Stimulated activated naive CD4-positive, alpha-beta T cell (primary cell): ENCODE measurements around the gene ABLIM2.

Source experiments
- DNase-seq, 6 experiments: peaks; one replicate each; lab custom pipeline; 2025; lab: John Stamatoyannopoulos, UW

ABLIM2 gene

DNA sequence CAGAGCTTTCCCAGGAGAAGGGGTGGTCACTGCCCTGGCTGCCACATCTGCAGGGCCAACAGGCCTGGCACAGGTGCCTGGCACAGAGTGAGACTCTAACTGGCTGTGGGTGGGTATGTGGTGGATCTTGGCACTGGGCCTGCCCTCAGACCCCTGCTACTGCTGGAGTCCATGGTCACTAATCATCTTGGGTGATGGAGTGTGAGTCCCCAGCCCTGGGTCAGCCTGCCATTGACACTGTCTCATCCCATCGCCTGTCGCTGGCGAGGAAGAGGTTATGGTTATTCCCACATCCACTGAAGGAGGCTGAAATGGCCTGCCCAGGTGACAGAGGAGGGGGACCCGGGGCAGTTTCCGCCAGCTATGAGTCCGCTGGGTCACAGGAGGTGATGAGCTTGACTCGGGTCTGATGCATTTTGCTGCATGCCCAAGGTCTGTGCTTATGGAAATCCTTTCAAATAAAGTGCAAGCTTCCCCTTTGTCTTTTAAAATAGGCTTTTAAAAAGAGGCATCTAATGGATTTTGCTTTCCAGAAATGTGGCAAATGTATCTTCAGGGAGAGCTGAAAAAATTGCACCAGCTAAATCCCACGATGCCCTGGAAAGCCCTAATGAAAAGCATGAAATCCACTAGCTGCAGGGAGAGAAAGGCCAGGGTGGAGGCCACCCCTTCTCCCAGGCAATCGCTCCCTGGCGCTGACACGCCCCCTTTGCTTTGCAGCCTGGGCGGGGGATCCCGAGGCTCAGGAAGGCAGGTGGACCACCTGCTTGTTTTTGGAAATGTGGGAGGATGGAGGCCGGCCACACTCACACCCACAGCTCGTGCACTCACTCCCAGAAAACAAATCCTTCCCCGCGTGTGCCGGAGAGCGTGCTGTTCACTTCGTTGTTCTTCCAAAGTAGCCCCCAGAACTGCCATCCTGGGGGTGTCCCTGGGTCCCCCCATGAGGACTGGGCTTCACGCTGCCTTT, 54.9 kb downstream of the ABLIM2 start:
- DNase-seq, result no peak

DNA sequence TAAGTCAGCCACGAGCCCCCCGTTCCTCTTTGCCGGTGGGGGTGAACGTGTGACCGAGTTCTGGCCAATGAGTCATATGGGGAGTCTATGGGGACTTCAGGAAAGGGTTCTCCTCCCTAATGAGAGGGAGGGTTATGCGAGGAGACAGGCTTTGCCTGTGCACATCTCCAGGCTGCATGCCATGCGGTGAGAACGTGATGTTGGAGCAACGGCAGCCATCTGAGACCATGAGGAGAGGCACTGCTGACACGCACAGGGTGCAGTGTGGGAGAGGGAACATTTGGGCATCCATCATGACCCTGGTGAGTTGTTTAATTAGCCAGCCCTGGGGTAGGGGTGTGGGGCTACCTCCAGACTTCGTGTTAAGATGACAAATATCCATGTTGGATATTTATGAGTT, 55.8 kb downstream of the ABLIM2 start:
- DNase-seq, result no peak

DNA sequence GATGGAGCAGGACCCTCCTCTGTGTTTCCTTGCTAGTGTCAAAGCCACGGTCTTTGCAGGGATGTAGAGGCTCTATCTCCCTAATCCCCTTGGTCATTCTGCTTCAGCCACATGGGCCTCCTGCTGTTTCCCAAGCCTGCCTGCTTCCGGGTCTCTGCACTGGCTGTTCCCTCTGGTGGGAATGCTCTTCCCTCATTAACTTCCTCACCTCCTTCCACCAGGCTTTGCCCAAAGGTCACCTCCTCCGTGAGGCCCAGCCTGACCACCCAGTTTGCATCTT, 56.6 kb downstream of the ABLIM2 start:
- DNase-seq, result no peak

DNA sequence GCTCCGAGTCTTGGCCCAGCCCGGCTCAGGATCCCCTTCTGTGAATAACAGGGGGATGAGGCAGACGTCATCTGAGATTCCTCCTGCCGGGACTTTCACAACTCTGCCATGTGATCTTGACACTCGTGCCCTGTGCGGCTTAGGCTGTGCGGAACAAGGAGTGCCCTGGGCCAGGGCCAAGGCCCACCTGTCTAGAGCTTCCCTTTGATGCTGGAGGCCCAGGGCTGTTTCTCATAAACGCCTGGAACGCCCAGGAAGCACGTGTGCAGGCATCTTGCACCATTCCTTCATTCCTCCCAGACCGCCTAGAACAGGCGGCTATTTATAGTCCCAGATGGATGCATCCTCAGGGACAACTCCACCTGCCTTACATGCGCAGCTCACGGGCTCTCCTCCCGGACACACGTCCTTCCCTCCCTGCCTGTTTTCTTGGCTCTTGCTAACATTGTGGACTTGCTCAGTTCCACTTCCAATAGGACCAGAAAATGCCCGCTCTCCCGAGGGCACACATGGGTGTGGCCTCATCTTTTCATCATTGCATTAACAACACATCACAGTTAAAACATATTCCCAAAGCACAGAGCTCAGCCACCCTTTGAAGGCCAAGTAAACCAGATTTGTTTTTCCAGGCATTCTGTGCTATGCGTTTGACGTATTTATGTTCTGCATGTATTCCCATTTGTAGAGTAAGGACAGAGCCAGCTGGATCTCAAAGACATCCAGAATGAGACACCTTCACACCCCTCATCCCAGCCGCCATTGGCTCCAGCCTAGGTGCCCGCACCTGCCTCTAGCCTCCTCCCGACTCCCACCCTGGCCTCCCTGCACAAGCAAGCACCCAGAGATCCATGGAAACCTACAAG, 57.2 kb downstream of the ABLIM2 start:
- DNase-seq, result no peak

DNA sequence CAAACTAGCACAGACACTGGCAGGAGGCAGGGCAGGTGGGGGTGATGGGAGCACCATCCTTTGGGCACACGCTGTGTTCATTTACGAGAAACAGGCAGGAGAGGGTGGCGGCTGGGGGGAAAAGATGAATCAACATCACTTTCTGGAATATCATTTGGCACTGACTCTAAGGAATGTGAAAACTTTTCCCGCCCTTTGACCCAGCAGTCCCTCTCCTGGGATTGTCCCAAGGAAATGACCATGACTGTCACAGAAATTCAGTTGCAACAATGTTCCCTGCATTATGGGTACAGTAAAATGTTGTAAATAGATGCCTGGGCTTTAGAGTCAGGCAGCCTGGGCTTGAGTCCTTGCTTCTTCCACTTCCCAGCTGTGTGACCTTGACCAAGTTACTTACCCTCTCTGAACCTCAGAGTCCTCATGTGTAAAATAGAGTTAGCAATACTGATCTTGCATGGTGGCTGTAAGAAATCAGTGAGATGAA, 58.6 kb downstream of the ABLIM2 start:
- no peak for DNase-seq

DNA sequence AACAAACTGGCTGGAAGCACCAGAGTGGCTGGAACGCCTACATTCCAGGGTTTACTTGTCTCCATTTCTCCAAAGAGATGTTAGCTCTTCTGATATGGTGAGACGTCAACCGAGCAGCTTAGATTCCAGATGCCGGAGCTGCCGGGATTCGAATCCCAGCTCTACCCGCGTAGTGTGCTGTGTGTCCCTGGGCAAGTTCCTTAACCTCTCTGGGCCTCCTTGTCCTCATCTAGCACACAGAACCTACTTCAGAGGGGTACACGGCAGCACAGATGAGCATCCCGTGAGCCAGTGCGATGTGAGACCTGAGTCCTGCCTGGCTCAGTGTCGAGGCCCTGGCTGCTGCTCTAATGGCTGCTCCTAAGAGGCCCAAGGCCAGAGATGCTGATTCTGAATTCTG, 60.1 kb downstream of the ABLIM2 start:
- no peak for DNase-seq

DNA sequence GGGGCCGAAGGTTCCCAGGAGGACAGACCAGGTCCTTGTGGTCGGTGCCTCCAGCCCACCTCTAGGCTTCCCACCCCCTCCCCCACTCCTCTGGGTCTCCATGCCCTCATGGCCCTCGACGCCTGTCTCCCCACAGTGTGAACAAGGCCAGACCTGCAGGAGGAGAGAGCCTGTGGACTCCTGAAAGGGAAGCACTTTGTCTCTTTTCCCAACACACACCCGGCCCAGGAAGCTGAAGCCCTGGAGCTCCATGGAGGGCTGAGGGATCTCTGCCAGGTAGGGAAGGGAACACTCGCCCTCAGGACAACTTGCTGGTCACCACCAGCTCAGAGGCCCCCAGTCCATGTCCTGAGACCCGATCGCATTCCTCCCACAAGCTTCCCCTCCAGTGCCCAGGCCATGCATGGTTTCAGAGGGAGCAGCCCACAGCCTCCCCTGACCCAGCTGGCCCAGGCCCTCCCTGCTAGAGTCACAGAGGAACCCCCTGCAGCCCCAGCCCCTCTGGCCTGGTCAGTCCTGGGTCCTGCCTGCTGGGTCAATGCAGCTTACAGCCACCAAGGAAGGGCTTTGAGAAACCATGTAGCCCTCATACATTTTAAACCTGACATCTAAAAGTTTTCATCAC, 60.8 kb downstream of the ABLIM2 start:
- no peak for DNase-seq

DNA sequence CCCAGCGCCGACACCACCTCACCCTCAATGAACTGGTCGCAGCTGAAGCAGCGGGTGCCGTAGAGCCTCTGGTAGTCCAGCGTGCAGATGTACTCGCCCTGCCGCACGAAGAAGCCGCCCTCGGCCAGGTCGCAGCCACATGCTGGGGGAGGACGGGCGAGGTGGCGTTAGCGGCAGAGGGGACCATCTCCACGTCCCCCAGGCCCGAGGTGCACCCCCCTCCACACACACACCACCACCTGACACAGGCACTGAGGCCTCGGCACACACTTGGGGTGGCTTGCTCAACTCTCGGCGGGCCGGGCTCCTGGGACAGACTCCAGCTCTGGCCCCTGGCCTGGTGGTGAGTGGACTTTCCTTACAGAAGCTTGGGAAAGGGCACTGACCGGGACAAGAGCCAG, 61.5 kb downstream of the ABLIM2 start:
- no peak for DNase-seq

DNA sequence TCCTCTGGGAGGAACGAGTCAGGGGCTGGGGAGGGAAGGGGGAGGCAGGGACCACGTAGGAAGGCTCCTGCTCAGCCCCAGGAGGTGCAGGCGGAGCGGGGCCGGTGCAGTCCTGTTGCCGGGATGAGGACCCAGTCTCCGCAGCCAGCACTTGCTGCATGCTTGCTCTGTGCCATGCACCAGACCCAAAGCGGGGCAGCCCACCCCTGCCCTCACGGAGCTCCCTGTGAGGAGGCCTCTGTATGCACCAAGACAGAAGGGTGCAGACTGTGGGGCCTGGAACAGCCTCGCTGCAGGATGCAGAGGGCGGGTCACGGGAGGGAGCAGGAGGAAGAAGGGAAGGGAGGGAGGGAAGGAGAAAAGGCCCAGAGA, 61.9 kb downstream of the ABLIM2 start:
- no peak for DNase-seq

DNA sequence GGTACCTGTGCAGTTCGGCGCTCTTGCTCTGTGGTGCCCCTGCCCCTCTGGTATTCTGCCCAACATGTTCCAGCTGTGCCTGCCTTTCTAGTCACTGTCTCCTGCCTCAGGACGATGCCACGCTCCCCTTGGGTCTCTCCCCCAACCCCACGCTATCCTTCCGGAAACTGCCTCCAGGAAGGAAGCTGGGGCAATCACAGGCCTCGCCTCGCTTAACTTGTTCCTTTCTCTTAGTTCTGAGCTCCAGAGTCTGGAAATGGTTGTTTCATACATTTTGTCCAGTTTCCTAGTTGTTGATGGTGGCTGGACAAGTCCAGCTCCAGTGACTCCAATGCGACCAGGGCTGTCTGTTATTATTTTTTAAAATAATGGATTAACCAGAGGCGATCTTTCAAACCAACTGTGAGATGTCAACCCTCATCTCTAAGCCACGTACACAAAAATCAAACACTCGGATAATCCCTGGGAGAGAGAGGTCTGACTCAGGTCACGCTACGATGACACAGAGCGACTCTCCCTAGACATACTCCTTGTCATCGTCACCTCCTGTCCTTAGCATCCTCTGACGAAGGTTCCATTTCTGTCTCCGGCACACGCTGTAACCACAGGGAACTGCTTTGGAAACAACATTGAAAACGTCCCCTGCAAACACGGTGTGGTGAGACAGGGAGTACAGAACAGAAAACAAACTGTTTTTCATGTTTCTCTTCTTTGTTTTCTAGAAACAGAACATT, 62.5 kb downstream of the ABLIM2 start:
- no peak for DNase-seq

DNA sequence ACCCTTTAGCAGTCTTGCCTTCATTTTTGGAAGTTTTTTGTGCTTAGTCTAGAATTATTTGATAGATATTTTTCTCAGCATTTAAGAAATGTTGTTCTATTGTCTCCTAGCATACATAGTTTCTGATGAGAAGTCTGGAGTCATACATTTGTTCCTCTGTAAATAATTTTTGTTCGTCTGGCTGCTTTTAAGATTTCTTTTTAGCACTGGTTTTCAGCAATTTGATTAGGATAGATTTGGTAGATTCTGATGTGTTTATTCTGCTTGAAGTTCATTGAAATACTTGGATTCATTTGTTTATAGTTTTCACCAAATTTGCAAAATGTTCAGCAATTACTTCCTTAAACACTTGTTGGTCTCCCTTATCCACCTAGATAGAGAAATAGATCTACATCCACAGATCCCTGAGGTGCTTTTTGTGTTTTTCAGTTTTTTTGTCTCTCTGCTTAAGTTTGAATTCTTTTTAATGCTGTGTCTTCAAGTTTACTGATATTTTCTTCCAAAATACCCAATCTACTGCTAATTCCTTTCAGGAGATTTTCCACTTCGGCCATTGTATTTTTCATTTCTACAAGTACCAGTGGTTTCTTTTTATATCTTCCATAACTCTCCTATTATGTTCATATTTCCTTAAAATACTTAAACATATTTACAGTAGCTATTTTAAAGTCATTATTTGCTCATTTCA, 64.9 kb downstream of the ABLIM2 start:
- no peak for DNase-seq

DNA sequence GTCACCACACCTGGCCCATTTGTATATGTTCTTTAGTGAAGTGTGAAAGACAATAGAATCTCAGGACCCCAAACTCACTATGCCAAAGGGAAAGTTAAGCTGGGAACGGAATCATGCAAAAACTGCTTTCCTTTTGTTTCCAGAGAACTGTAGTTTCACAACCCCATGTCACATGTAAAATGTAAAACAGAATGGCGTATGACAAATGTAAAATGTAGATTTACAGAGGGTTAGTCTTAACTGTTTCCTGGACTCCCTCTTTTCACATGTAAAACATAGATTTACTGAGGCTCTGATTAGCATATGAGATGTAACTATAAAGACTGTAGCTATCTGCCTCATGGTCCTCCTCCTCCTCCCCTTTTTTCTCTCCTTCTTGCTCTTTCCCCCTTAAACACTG, 66.3 kb downstream of the ABLIM2 start:
- no peak for DNase-seq

DNA sequence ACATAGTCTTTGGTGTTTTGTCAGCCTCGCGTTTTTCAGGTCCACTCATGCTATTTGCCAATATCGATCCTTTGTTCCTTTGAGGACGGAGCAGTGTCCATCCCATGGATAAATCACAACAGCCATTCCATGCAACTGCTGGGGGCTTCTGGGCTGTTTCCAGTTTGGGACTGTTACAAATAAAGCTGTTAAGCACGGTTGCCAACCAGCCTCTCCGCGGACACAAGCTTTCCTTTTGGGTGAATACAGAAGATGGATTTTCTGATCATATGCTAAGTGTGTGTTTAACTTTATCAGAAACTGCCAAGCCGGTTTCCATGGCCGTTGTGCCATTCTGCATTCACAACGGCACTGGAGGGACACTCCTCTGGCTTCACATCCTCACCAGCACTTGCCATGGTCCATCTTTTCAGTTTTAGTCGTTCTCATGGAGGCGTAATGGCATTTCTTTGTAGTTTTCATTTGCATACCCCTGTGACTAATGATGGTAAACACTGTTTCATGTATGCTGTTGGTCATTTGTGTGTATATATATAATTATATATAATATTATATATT, 67.8 kb downstream of the ABLIM2 start:
- DNase-seq, result no peak

DNA sequence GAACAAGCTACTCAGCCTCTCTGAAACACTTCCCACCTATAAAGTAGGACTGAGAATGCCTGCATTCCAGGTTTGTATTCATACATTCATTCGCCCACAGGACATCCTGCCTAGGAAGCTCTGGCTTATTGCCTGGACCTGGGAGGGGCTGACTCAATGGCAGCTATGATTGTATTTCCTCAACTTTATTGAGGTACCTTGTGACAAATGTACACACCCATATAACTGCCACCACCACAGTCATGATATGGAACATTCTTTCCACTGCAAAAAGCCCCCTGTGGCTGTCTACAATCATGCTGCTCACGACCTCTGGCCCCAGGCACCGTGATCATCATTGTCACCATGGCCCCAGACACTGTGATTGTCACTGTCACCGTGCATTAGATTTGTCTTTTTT, 68.3 kb downstream of the ABLIM2 start:
- peak in 1 of 6 experiments; percentile 17 for DNase-seq

DNA sequence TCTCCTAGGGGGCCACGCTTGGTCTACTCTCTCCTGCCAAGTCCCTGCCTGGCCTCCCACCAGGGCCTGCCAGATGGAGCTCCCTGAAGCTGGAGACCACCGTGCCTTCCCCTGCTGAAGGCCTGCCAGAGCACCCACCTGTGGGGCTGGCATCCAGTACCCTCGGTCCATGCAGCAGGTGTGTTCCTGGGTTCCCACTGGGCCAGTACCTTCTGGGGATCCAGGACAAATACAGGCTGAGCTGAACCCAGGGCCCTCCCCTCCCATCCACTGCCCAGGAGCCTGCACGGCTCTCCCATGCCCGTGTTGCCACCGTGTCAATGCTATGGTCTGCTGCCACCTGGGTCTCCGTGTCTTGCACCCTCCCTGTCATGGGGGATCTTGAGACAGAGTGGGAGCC, 68.8 kb downstream of the ABLIM2 start:
- DNase-seq, result no peak

DNA sequence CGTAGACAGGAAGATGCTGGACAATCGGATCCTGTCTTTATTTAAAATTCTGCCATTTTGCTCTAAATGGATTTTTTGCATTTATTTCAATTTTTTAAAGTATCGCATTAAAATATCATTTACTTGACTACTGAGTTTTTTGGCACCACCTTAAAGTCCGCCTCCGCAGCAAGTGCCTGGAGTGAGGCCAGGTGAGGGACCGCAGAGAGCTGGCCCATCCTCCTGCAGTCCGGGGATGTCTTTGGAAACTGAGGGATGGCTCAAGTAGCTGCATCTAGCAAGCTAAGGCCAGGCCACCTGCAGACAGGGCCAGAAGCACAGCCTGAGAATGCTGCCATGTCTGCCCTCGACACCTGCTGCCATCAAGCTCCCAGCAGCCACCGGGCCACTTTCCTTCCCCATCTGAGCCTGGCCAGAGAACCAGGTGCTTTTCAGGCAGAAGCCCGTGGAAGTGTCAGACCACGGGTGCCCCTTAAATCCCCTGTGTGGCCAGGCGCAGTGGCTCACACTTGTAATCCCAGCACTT, 69.6 kb downstream of the ABLIM2 start:
- DNase-seq, result no peak

DNA sequence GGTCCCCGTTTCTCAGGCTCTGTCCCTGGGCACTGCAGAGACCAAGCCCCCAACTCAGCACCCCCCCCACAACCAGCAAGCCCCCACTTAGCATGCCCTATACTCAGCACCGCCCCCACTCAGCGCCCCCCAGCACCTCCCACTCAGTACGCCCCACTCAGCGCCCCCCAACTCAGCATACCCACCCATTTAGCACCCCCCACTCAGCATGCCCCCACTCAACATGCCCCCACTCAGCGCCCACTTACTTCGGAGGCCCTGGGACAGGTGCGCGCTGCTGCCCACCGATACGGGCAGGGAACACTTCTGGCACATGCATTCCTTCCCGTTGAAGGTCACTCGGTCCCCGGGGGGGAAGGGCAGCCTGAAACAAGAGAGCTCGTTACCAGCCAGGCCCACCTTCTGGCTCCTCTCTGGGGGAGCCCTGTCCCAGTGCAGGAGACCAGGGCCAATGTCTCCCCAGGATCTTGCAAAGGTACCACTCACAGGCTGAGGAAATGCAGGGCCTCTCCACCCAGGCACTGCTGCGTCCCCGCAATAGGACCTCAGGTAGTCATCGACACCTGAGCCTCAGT, 70.6 kb downstream of the ABLIM2 start:
- no peak for DNase-seq

DNA sequence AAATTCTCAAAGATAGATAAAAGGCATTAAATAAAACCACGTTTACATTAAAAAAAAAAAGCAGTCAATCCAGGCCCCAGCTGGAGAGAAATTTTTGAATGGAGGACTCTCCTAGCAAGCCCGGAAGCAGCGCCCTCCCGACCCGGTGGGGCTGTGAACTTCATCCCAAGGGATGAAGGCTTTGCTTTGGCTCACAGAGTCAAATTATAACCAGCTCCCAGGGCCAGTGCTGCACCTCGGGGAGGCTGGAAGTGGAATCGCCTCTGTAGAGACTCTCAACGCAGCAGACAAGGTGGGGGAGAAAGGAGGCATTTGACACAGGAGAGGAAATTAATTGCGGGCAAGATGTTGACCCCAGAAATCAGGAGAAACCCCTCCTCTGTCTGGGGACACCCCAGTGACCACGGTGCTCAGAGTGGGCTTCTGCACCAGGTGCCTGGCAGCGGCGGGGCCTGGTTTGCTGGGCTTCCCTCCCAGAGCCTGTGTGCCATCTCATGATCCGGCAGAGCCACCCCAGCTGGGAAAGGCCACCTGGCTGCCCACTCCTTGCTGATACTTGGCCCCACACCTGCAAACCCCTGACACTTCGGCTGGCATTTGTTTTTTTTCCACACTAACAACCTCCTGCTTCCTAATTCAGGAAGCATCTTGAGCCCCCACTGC, 71.7 kb downstream of the ABLIM2 start:
- no peak for DNase-seq

DNA sequence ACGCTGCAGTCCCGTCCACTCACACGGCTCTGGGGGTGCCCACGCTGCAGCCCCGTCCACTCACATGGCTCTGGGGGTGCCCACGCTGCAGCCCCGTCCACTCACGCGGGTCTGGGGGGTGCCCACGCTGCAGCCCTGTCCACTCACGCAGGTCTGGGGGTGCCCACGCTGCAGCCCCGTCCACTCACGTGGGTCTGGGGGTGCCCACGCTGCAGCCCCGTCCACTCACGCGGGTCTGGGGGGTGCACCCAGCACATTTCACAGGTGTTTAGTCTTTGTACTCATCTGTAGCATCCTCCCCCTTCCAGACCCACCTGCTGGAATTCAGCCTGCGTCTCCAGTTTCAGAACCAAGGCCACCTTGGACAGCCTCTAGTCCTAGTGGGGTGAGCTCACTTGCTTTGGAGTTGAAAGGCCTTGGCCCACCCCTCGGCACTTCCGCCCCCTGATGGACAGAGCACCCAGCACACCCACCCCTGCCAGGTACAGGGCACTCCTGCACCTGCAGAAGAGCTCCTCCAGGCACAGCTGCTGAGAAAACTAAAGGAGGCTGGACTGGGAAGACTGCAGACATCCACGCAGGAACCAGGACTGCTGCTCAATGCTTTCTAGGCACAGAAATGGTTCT, 73.0 kb downstream of the ABLIM2 start:
- no peak for DNase-seq
